Neural cell (in vitro differentiated cells): ENCODE measurements around the gene ZNF396. TPM values are rescaled to one million over a fixed set of nuclear protein-coding genes. Genes with fewer than 3 reads are reported as not detected.

Experiments
- H2AFZ ChIP-seq: fragments of 200-600, 300-800 bp; sonication (generic), shearing (Covaris generic); 2 replicates; pipeline ENCODE4 v1.6.0; 2014; ENCODE audit warnings: low read depth, mild to moderate bottlenecking, antibody characterized with exemption, low read length, moderate library complexity
- H3F3A ChIP-seq: fragments of 200-600 bp; shearing (Covaris generic); 2 replicates; pipeline ENCODE4 v1.6.1; 2016; ENCODE audit warnings: mild to moderate bottlenecking, moderate library complexity, mixed read lengths, antibody characterized with exemption, low read length; ENCODE audit not compliant: insufficient read depth, poor library complexity, severe bottlenecking
- H3K27ac ChIP-seq: fragments of 200-600, 300-800 bp; sonication (generic), shearing (Covaris generic); 2 replicates; pipeline ENCODE4 v1.5.1; 2014; ENCODE audit warnings: mild to moderate bottlenecking, low read length, moderate library complexity
- H3K27me3 ChIP-seq: fragments of 300-800, 200-600 bp; sonication (generic), shearing (Covaris generic); 2 replicates; pipeline ENCODE4 v1.6.0; 2014; ENCODE audit warnings: mild to moderate bottlenecking, low read depth, low read length, moderate library complexity; ENCODE audit not compliant: insufficient read depth
- H3K36me3 ChIP-seq: fragments of 300-800, 200-600 bp; sonication (generic), shearing (Covaris generic); 2 replicates; pipeline ENCODE4 v1.5.1; 2014; ENCODE audit warnings: mild to moderate bottlenecking, antibody characterized with exemption, low read length, moderate library complexity; ENCODE audit not compliant: insufficient read depth
- H3K4me2 ChIP-seq: fragments of 300-800, 200-600 bp; sonication (generic), shearing (Covaris generic); 2 replicates; pipeline ENCODE4 v1.6.0; 2014; ENCODE audit warnings: mild to moderate bottlenecking, low read length
- H3K4me3 ChIP-seq: fragments of 300-800, 200-600 bp; sonication (generic), shearing (Covaris generic); 2 replicates; pipeline ENCODE4 v1.5.1; 2014; ENCODE audit warnings: mild to moderate bottlenecking, low read length, moderate library complexity
- H3K79me2 ChIP-seq: fragments of 200-600 bp; shearing (Covaris generic); replicated peaks from 2 replicates; pipeline ENCODE4 v1.6.0; 2014; ENCODE audit warnings: mild to moderate bottlenecking, low read length, moderate library complexity; ENCODE audit not compliant: insufficient read depth
- H3K9ac ChIP-seq: fragments of 300-800, 200-600 bp; sonication (generic), shearing (Covaris generic); 2 replicates; pipeline ENCODE4 v1.6.1; 2016; ENCODE audit warnings: mild to moderate bottlenecking, low read length, mixed read lengths
- H3K9me2 ChIP-seq: fragments of 200-600 bp; shearing (Covaris generic); 2 replicates; pipeline ENCODE4 v1.6.1; 2016; ENCODE audit warnings: mild to moderate bottlenecking, low read length, mixed read lengths; ENCODE audit not compliant: insufficient read depth
- H3K9me3 ChIP-seq: fragments of 200-600, 300-800 bp; sonication (generic), shearing (Covaris generic); 2 replicates; pipeline ENCODE4 v1.6.1; 2016; ENCODE audit warnings: mild to moderate bottlenecking, mixed run types, low read length, moderate library complexity, mixed read lengths
- H4K20me1 ChIP-seq: fragments of 200-600 bp; shearing (Covaris generic); 2 replicates; pipeline ENCODE4 v1.6.1; 2016; ENCODE audit warnings: mild to moderate bottlenecking, mixed run types; ENCODE audit not compliant: insufficient read depth
- EP300 ChIP-seq: fragments of 450-650 bp; conservative IDR thresholded peaks from 2 replicates; pipeline ENCODE4 v1.6.1; 2014; ENCODE audit warnings: antibody characterized with exemption, mild to moderate bottlenecking, moderate library complexity; ENCODE audit not compliant: poor library complexity, severe bottlenecking
- EZH2 ChIP-seq: fragments of 200-600, 300-800 bp; shearing (Covaris generic), sonication (generic); IDR thresholded peaks from 2 replicates; pipeline ENCODE4 v1.6.1; 2014; ENCODE audit warnings: antibody characterized with exemption, low read length, borderline replicate concordance, mild to moderate bottlenecking; ENCODE audit not compliant: insufficient read depth, poor library complexity, severe bottlenecking
- MXI1 ChIP-seq: fragments of 450-650 bp; conservative IDR thresholded peaks from 2 replicates; pipeline ENCODE4 v1.6.1; 2014; ENCODE audit warnings: antibody characterized with exemption, mild to moderate bottlenecking; ENCODE audit not compliant: poor library complexity, severe bottlenecking
- POLR2AphosphoS5 ChIP-seq: IDR thresholded peaks from 2 replicates; pipeline ENCODE4 v1.6.1; 2012
- RAD21 ChIP-seq: fragments of 450-650 bp; conservative IDR thresholded peaks from 2 replicates; pipeline ENCODE4 v1.6.1; 2014; ENCODE audit warnings: antibody characterized with exemption, mild to moderate bottlenecking, moderate library complexity
- REST ChIP-seq: IDR thresholded peaks from 2 replicates; pipeline ENCODE4 v1.6.1; 2012; ENCODE audit warnings: borderline replicate concordance
- SMC3 ChIP-seq: fragments of 450-650 bp; conservative IDR thresholded peaks from 2 replicates; pipeline ENCODE4 v1.6.1; 2014; ENCODE audit warnings: antibody characterized with exemption, mild to moderate bottlenecking, moderate library complexity; ENCODE audit not compliant: poor library complexity
- TAF1 ChIP-seq: IDR thresholded peaks from 2 replicates; pipeline ENCODE4 v1.6.1; 2012; ENCODE audit warnings: low read depth
- polyA plus RNA-seq: library from polyadenylated mRNA; depleted of rRNA; stranded (reverse); fragments of >200 nt; gene quantifications from 2 replicates; pipeline ENCODE4 v1.2.3, GENCODE V29; 2014
- TF ChIP-seq, protein P1 (sequence below): fragments of 450-650 bp; IDR thresholded peaks from 2 replicates; pipeline ENCODE4 v1.5.1; 2014; ENCODE audit warnings: antibody characterized with exemption, mild to moderate bottlenecking, moderate library complexity; ENCODE audit not compliant: poor library complexity, severe bottlenecking

Gene ZNF396
- polyA plus RNA-seq, 1 donor from 2014 or later, result 0.92 TPM

DNA sequence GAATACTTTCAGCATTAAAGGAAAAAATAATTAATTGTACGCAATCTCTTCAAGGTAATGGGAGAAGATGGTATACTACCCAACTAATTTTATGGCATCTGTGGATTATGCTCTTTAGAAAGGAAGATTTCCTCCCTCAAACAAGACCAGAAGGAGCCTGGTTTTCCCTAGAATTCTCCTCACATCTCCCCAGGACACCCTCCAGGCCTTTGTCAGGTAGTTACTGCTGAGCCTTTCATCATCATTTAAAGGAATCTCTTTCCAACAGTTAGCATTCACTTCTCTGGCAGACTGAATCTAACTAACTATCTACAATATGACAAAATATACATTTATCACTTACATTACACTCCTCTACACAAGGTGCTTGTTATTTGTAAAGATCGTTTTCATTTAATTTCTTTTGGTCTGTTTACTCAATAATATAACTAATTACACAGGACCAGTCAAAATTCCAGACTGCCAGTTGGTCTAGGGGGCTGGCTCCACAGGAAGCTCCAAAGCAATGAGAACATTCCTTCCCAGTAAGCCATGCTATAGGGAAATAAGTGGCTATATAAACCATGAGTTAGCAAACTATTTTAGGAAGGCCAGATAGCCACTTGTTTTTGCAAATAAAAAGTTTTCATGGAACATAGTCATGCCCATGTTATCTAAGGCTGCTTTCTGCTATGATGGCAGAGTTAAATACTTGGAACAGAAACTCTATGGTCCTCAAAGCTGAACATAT is 52.0 kb downstream of the ZNF396 start:
- TF ChIP-seq REST (no peak), EZH2 (no peak), POLR2AphosphoS5 (no peak), MXI1 (no peak), SMC3 (no peak), TAF1 (no peak), RAD21 (no peak), EP300 (no peak)
- TF ChIP-seq, protein P1, sequence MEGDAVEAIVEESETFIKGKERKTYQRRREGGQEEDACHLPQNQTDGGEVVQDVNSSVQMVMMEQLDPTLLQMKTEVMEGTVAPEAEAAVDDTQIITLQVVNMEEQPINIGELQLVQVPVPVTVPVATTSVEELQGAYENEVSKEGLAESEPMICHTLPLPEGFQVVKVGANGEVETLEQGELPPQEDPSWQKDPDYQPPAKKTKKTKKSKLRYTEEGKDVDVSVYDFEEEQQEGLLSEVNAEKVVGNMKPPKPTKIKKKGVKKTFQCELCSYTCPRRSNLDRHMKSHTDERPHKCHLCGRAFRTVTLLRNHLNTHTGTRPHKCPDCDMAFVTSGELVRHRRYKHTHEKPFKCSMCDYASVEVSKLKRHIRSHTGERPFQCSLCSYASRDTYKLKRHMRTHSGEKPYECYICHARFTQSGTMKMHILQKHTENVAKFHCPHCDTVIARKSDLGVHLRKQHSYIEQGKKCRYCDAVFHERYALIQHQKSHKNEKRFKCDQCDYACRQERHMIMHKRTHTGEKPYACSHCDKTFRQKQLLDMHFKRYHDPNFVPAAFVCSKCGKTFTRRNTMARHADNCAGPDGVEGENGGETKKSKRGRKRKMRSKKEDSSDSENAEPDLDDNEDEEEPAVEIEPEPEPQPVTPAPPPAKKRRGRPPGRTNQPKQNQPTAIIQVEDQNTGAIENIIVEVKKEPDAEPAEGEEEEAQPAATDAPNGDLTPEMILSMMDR, result no peak
- no peak overlapping the region for H2AFZ ChIP-seq
- H4K20me1 ChIP-seq, result no peaks in the 10 kb centered on the region
- no peaks in the 10 kb centered on the region for H3K9me3 ChIP-seq
- no peaks in the 10 kb centered on the region for H3F3A ChIP-seq
- no peak overlapping the region for H3K4me2 ChIP-seq
- no peak overlapping the region for H3K4me3 ChIP-seq
- no peaks in the 10 kb centered on the region for H3K79me2 ChIP-seq
- no peak overlapping the region for H3K27ac ChIP-seq
- H3K9me2 ChIP-seq, result no peaks in the 10 kb centered on the region
- no peaks in the 10 kb centered on the region for H3K36me3 ChIP-seq
- no peak overlapping the region for H3K9ac ChIP-seq
- no peaks in the 10 kb centered on the region for H3K27me3 ChIP-seq

DNA sequence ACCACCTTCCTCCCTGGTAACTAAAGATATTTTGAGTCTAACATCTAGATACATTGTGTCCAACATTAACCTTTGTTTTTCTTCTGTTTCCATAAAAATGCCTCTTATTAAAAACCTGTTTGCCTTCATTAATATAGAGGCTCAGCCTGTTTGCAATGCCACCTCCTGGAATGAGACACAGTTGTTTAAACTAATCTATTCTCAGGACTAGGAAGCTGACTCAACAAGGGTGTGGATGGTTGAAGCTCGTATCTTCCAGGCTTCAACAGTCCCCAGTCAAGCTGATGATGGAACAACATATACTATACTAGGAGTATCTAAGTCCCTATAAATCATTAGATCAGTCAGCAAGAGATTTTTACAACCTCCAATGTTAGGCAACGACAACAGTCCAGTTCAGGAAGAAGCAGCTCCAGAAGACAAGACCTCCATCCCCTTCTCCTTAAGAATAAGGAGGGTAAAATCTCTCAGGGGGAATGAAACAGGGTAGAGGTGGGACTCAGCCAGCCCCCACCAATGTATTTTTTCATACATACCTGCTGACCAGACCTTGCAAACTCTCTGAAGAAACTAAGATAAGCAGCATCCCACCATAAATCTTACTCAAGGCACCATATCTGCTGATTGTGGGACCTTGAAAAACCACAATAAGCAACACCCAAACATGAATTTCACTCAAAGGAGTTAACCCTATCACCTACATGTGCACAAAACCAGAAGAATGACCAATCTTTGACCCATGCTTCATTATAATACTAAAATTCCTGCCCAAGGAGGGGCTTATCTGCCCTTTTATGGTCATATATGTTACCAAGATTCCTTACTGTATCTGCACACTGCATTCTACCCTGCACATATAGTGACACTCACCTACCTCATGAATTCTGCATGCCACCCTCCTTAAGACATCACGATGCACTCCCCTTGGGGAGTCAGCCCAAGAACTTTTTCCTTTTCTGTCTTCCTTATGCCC is 54.4 kb downstream of the ZNF396 start:
- Histone ChIP-seq H3K79me2 (no peaks in the 10 kb centered on the region), H3K9me3 (no peaks in the 10 kb centered on the region), H3F3A (no peaks in the 10 kb centered on the region), H4K20me1 (no peaks in the 10 kb centered on the region), H3K9me2 (no peaks in the 10 kb centered on the region), H3K9ac (no peak overlapping the region), H3K27ac (no peak overlapping the region), H3K4me3 (no peak overlapping the region), H2AFZ (no peak overlapping the region), H3K4me2 (no peak overlapping the region), H3K27me3 (no peaks in the 10 kb centered on the region), H3K36me3 (no peaks in the 10 kb centered on the region)
- no peak for TF ChIP-seq TAF1
- no peak for TF ChIP-seq EP300
- TF ChIP-seq EZH2, result no peak
- no peak for TF ChIP-seq REST
- no peak for TF ChIP-seq POLR2AphosphoS5
- TF ChIP-seq MXI1, result no peak
- no peak for TF ChIP-seq SMC3
- no peak for TF ChIP-seq RAD21
- TF ChIP-seq, protein P1, result no peak
